ENCODE data around the gene WFIKKN1. TPM values are rescaled to one million over a fixed set of nuclear protein-coding genes. Genes with fewer than 3 reads are reported as not detected.

WFIKKN1 gene
- total and polyA plus RNA-seq, 2 of the 13 experiments (the other 11 are each of a cell fraction or from before 2014, with no cell fraction given), result 1.7 to 4.9 TPM

GRCh38 chr16:636206-637080 is 5.7 kb downstream of the WFIKKN1 start, which contains the start of gene METTL26 (continued):
- TF ChIP-seq GMEB2 (CRISPR knock-in tag; IDR thresholded peaks at IDR 0.05; ENCODE audit: low read depth) (peak; percentile 86), CEBPZ (IDR thresholded peaks at IDR 0.05; ENCODE audit: low read length) (no peak), ZFP91 (CRISPR knock-in tag; IDR thresholded peaks at IDR 0.05; ENCODE audit: borderline replicate concordance) (peak; percentile 100), ZNF558 (CRISPR knock-in tag; IDR thresholded peaks at IDR 0.05; ENCODE audit: borderline replicate concordance) (no peak; the same call in 1 of the 2 replicates), REPIN1 (CRISPR knock-in tag; IDR thresholded peaks at IDR 0.05; ENCODE audit: borderline replicate concordance, low read depth) (peak; percentile 91), FOXK1 (CRISPR knock-in tag; IDR thresholded peaks at IDR 0.05; ENCODE audit: borderline replicate concordance, low read depth) (peak; percentile 68; the same call in 1 of the 2 replicates), KMT2A (CRISPR knock-in tag; IDR thresholded peaks at IDR 0.05) (no peak), PCBP2 (optimal IDR thresholded peaks at IDR 0.05; ENCODE audit: low read depth, low read length, poor library complexity, severe bottlenecking) (no peak), ZNF747 (CRISPR knock-in tag; IDR thresholded peaks at IDR 0.05; ENCODE audit: borderline replicate concordance) (no peak), TGIF2 (CRISPR knock-in tag; IDR thresholded peaks at IDR 0.05) (peak; percentile 66; the same call in 1 of the 2 replicates), MAFK (conservative IDR thresholded peaks at IDR 0.05 in 1 of 2, IDR thresholded peaks at IDR 0.05 in 1 of 2; ENCODE audit: low read length in 2 of 2) (no peak), KAT2B (IDR thresholded peaks at IDR 0.05; ENCODE audit: borderline replicate concordance, low read depth, low read length) (no peak), ATF7-NPFF (CRISPR knock-in tag; IDR thresholded peaks at IDR 0.05; ENCODE audit: low read depth) (peak; percentile 85), RNF2 (conservative IDR thresholded peaks at IDR 0.05; ENCODE audit: low read depth) (peak; percentile 85; the same call in 1 of the 2 replicates), PRPF4 (IDR thresholded peaks at IDR 0.05; ENCODE audit: low read depth, low read length, poor library complexity, severe bottlenecking) (peak; percentile 65), RORA (CRISPR knock-in tag; IDR thresholded peaks at IDR 0.05) (no peak), ZNF792 (CRISPR knock-in tag; IDR thresholded peaks at IDR 0.05) (no peak), SIN3B (IDR thresholded peaks at IDR 0.05; ENCODE audit: low read length) (no peak), GTF3A (CRISPR knock-in tag; conservative IDR thresholded peaks at IDR 0.05) (no peak), KDM5A (IDR thresholded peaks at IDR 0.05; ENCODE audit: borderline replicate concordance, low read length) (peak; percentile 30; the same call in 1 of the 2 replicates), ZSCAN25 (CRISPR knock-in tag; IDR thresholded peaks at IDR 0.05) (no peak), ERF (CRISPR knock-in tag; IDR thresholded peaks at IDR 0.05) (peak; percentile 57; the same call in 1 of the 2 replicates), CCAR2 (optimal IDR thresholded peaks at IDR 0.05; ENCODE audit: low read depth, low read length) (no peak), ZNF343 (CRISPR knock-in tag; IDR thresholded peaks at IDR 0.05) (peak; percentile 89)
